Lung (tissue), 12 donors: ENCODE results near the gene GNAZ. TPM values are rescaled to one million over a fixed set of nuclear protein-coding genes. Genes with fewer than 3 reads are reported as not detected.

Source experiments
- ATAC-seq: fragments of 200-7000 bp; cut with Tn5 transposase; one replicate; pipeline ENCODE4 v1.9.1; 2020; ENCODE audit warnings: moderate number of reproducible peaks; ENCODE audit not compliant: insufficient read depth, low FRiP score
- DNase-seq, 3 donors: peaks; one replicate each; pipeline ENCODE4 v3.0.0-alpha.2; 2013 to 2017
- H3K27ac ChIP-seq, 2 donors: one replicate each; pipeline ENCODE4 v1.5.1; 2013; ENCODE audit warnings: mild to moderate bottlenecking in 2 of 2, moderate library complexity in 2 of 2, control low read depth in 1 of 2, inconsistent platforms in 1 of 2, low read depth in 1 of 2, low read length in 1 of 2
- H3K27me3 ChIP-seq, 3 donors: one replicate each; pipeline ENCODE4 v1.5.1; 2013; ENCODE audit warnings: low read length in 2 of 3; ENCODE audit not compliant: control insufficient read depth in 3 of 3, insufficient read depth in 3 of 3
- H3K36me3 ChIP-seq, 4 donors: one replicate each; pipeline ENCODE4 v1.5.1; 2013; ENCODE audit warnings: low read length in 4 of 4, mild to moderate bottlenecking in 1 of 4, moderate library complexity in 1 of 4; ENCODE audit not compliant: control insufficient read depth in 4 of 4, insufficient read depth in 4 of 4
- H3K4me1 ChIP-seq, 5 donors: one replicate each; pipeline ENCODE4 v1.5.1; 2013; ENCODE audit warnings: low read length in 5 of 5, mild to moderate bottlenecking in 2 of 5, moderate library complexity in 1 of 5; ENCODE audit not compliant: control insufficient read depth in 5 of 5, insufficient read depth in 5 of 5
- H3K4me3 ChIP-seq: one replicate; pipeline ENCODE4 v1.5.1; 2013; ENCODE audit warnings: mild to moderate bottlenecking, control low read depth, moderate library complexity
- H3K9ac ChIP-seq, 2 donors: one replicate each; pipeline ENCODE4 v1.5.1; 2013; ENCODE audit warnings: low read length in 2 of 2, control low read depth in 1 of 2; ENCODE audit not compliant: insufficient read depth in 1 of 2
- H3K9me3 ChIP-seq, 4 donors: one replicate each; pipeline ENCODE4 v1.5.1; 2013; ENCODE audit warnings: low read length in 3 of 4, mild to moderate bottlenecking in 1 of 4, moderate library complexity in 1 of 4; ENCODE audit not compliant: control insufficient read depth in 4 of 4, insufficient read depth in 3 of 4
- WGBS, 2 donors: extraction: QIAGEN DNeasy Blood & Tissue Kit; methylation state at CpG; one replicate each; pipeline ENCODE4 v1.1.7; 2013; 5-methylcytosine and 5-hydroxymethylcytosine counted together
- polyA plus RNA-seq, 2 donors: library from polyadenylated mRNA; stranded (reverse); fragments of 200-250 nt; gene quantifications; one replicate each; pipeline ENCODE4 v1.2.1, GENCODE V29; 2013
- total RNA-seq, 2 donors: library from RNA; depleted of rRNA in 1 of 2; stranded (reverse); fragments of >200 nt in 1 of 2; gene quantifications; one replicate each; pipeline ENCODE4 v1.2.1, GENCODE V29; 2014 to 2021
- TF ChIP-seq, protein P1 (sequence below): IDR thresholded peaks from 2 replicates; pipeline ENCODE4 v1.5.1; 2012; ENCODE audit warnings: mild to moderate bottlenecking; ENCODE audit errors: control extremely low read depth, extremely low read depth
- donor health status: control.
- donor health status: control.
- donor health status: Bipolar disorder and iron deficiency.
- donor health status: healthy.
- donor health status: DM: yes; HTN: yes; CAD: no.

Gene GNAZ
- total and polyA plus RNA-seq, 4 donors, result 0.77 to 5.0 (median 2.3) TPM

DNA sequence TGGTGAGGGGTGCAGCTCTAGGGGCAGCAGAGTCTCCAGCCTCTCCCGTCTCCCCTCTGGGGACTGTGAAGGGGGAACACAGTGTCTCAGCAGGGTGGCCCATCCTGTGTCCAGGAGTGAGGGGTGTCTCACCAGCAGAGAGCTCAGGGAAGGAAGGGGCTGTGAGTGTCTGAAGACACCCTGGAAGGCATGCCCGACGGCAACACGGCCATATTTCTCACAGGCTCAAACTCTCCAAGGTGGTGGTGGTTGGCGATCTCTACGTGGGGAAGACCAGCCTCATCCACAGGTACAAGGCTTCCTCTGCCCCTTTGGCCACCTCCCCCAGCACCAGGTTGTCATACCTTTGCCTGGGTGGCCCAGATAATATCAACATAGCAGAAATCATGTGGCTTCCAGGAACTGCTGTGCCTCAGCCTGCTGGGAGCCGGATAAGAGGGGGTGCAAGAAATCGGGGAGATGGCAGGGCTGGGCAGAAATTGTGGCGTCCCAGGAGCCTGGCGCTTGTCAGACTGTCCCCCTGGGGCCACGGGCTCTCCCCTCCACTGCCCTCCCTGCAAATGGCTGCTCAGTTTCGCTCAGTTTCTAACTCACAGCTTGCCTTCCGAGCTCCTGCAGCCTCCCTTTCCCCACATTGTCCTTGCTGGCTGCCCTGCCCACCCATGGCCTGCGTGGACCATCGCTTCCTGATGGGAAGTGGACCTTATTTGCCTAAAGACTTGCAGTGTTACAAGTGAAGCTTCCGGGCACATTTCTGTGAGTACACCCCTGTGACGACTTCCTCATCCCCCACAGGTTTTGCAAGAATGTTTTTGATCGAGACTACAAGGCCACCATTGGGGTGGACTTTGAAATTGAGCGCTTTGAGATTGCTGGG lies 82.2 kb downstream of the GNAZ start:
- H3K27me3 ChIP-seq, result no peaks in the 10 kb centered on the region
- H3K4me3 ChIP-seq, result no peak overlapping the region
- H3K4me1 ChIP-seq, result peaks cover 0 to 15% (median 7%) of the 10 kb centered on the region in 5 donors
- peak overlapping the region in 1 of 2 donors; percentile 46 for H3K27ac ChIP-seq
- H3K36me3 ChIP-seq, result no peaks in the 10 kb centered on the region
- no peaks in the 10 kb centered on the region for H3K9me3 ChIP-seq
- TF ChIP-seq, protein P1, sequence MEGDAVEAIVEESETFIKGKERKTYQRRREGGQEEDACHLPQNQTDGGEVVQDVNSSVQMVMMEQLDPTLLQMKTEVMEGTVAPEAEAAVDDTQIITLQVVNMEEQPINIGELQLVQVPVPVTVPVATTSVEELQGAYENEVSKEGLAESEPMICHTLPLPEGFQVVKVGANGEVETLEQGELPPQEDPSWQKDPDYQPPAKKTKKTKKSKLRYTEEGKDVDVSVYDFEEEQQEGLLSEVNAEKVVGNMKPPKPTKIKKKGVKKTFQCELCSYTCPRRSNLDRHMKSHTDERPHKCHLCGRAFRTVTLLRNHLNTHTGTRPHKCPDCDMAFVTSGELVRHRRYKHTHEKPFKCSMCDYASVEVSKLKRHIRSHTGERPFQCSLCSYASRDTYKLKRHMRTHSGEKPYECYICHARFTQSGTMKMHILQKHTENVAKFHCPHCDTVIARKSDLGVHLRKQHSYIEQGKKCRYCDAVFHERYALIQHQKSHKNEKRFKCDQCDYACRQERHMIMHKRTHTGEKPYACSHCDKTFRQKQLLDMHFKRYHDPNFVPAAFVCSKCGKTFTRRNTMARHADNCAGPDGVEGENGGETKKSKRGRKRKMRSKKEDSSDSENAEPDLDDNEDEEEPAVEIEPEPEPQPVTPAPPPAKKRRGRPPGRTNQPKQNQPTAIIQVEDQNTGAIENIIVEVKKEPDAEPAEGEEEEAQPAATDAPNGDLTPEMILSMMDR, result no peak
- DNase-seq (no peak), ATAC-seq (no peak)
- no peak overlapping the region for H3K9ac ChIP-seq
- 66 to 75% methylated on average over 19 of the region's 19 CpGs for WGBS, 2 donors

DNA sequence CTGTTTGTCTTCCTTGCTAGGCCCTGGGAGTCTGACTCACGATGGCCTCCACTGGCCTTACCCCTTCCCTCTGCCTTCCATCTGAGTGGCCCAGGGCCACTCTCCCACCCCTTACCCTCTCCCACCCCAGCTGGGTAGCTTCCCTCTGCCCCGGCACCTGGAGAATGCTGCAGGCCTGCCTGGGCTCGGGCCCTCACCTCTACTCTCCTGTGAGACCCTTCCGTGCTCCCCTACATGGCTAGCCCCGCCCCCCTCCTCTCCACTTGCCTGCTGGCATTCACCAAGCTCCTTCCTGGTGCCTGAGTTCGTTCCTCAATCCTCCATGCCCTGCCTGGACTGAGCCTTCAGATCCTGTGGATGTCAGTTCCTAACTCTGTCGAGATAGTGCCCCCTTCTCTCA lies 83.7 kb downstream of the GNAZ start:
- no peak overlapping the region for H3K4me3 ChIP-seq
- H3K27ac ChIP-seq, result no peak overlapping the region
- H3K9ac ChIP-seq, result no peak overlapping the region
- DNase-seq, result no peak
- H3K9me3 ChIP-seq, result no peaks in the 10 kb centered on the region
- H3K27me3 ChIP-seq, result no peaks in the 10 kb centered on the region
- no peak for ATAC-seq
- TF ChIP-seq, protein P1, result no peak
- H3K4me1 ChIP-seq, result peaks cover 0 to 10% (median 6%) of the 10 kb centered on the region in 5 donors
- no peaks in the 10 kb centered on the region for H3K36me3 ChIP-seq
- WGBS, 2 donors, result 81 to 86% methylated on average over 7 of the region's 7 CpGs

DNA sequence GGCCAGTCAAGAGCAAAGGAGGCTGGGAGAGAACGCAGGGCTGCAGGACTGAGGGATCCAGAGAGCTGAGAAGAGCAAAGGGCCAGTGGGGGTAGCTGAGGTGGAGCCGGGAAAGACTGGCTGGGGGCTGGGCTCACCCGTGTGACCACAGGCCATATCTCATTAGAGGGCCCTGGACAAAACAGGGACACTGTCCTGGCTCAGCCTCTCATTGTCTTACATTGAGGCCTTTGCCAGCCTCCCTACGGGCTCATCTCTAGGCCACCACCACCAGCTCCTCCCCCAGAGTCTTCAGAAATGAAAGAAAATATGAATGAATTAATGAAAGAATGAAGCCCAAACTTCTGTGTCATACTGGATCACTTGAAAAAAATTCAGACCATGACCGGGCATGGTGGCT lies 84.1 kb downstream of the GNAZ start:
- no peak overlapping the region for H3K4me3 ChIP-seq
- 97% methylated on average over 5 of the region's 5 CpGs for WGBS, 2 donors
- no peaks in the 10 kb centered on the region for H3K9me3 ChIP-seq
- H3K27me3 ChIP-seq, result no peaks in the 10 kb centered on the region
- no peak for ATAC-seq
- H3K4me1 ChIP-seq, result peaks cover 0 to 10% (median 4%) of the 10 kb centered on the region in 5 donors
- no peak overlapping the region for H3K9ac ChIP-seq
- H3K27ac ChIP-seq, result no peak overlapping the region
- H3K36me3 ChIP-seq, result no peaks in the 10 kb centered on the region
- DNase-seq, result no peak
- TF ChIP-seq, protein P1, result no peak
